HEK293 (cell line): ENCODE measurements around the gene SZRD1.

Source experiments
- HIC1 ChIP-seq: fragments of 450-650 bp; formaldehyde crosslinking; IDR thresholded peaks from 2 replicates; pipeline ENCODE4 v1.5.1; 2016; ENCODE audit warnings: missing biosample characterization, missing genetic modification characterization
- HOXA7 ChIP-seq: sonication (generic); formaldehyde crosslinking; IDR thresholded peaks from 2 replicates; pipeline ENCODE4 v1.8.1; 2022; ENCODE audit warnings: missing genetic modification reagents, borderline replicate concordance
- MZF1 ChIP-seq: fragments of 450-650 bp; formaldehyde crosslinking; IDR thresholded peaks from 2 replicates; pipeline ENCODE4 v1.5.1; 2017; ENCODE audit warnings: missing biosample characterization, missing genetic modification characterization, borderline replicate concordance
- SCRT1 ChIP-seq: fragments of 450-650 bp; formaldehyde crosslinking; IDR thresholded peaks from 2 replicates; pipeline ENCODE4 v1.5.1; 2016; ENCODE audit warnings: missing biosample characterization, missing genetic modification characterization, borderline replicate concordance
- SETDB1 ChIP-seq: IDR thresholded peaks from one replicate; pipeline ENCODE4 v1.6.1; 2017; ENCODE audit warnings: mild to moderate bottlenecking, low read length, moderate library complexity, mixed read lengths; ENCODE audit not compliant: insufficient read length
- ZBTB6 ChIP-seq: fragments of 450-650 bp; formaldehyde crosslinking; IDR thresholded peaks from 2 replicates; pipeline ENCODE4 v1.5.1; 2017; ENCODE audit warnings: missing biosample characterization, missing genetic modification characterization
- ZFP3 ChIP-seq: fragments of 450-650 bp; formaldehyde crosslinking; IDR thresholded peaks from 2 replicates; pipeline ENCODE4 v1.5.1; 2016; ENCODE audit warnings: low read depth, missing biosample characterization, missing genetic modification characterization
- ZNF138 ChIP-seq: fragments of 450-650 bp; formaldehyde crosslinking; IDR thresholded peaks from 2 replicates; pipeline ENCODE4 v1.5.1; 2016; ENCODE audit warnings: missing biosample characterization, missing genetic modification characterization, borderline replicate concordance
- ZNF140 ChIP-seq: fragments of 450-650 bp; formaldehyde crosslinking; IDR thresholded peaks from 2 replicates; pipeline ENCODE4 v1.5.1; 2016; ENCODE audit warnings: missing biosample characterization, missing genetic modification characterization
- ZNF2 ChIP-seq: fragments of 450-650 bp; formaldehyde crosslinking; IDR thresholded peaks from 2 replicates; pipeline ENCODE4 v1.5.1; 2016; ENCODE audit warnings: missing biosample characterization, missing genetic modification characterization
- ZNF23 ChIP-seq: fragments of 450-650 bp; formaldehyde crosslinking; IDR thresholded peaks from 2 replicates; pipeline ENCODE4 v1.5.1; 2016; ENCODE audit warnings: missing biosample characterization, missing genetic modification characterization, borderline replicate concordance
- ZNF280D ChIP-seq: fragments of 450-650 bp; formaldehyde crosslinking; IDR thresholded peaks from 2 replicates; pipeline ENCODE4 v1.5.1; 2016; ENCODE audit warnings: missing biosample characterization, missing genetic modification characterization
- ZNF391 ChIP-seq: fragments of 450-650 bp; formaldehyde crosslinking; IDR thresholded peaks from 2 replicates; pipeline ENCODE4 v1.5.1; 2016; ENCODE audit warnings: low read depth, missing biosample characterization, missing genetic modification characterization, borderline replicate concordance
- ZNF48 ChIP-seq: fragments of 450-650 bp; formaldehyde crosslinking; IDR thresholded peaks from 2 replicates; pipeline ENCODE4 v1.5.1; 2016; ENCODE audit warnings: missing biosample characterization, missing genetic modification characterization
- ZNF529 ChIP-seq: fragments of 450-650 bp; formaldehyde crosslinking; IDR thresholded peaks from 2 replicates; pipeline ENCODE4 v1.5.1; 2017; ENCODE audit warnings: missing genetic modification characterization, missing biosample characterization; ENCODE audit not compliant: insufficient replicate concordance
- ZNF610 ChIP-seq: fragments of 450-650 bp; formaldehyde crosslinking; IDR thresholded peaks from 2 replicates; pipeline ENCODE4 v1.5.1; 2016; ENCODE audit warnings: missing biosample characterization, missing genetic modification characterization, borderline replicate concordance
- ZNF704 ChIP-seq: fragments of 450-650 bp; formaldehyde crosslinking; IDR thresholded peaks from 2 replicates; pipeline ENCODE4 v1.5.1; 2016; ENCODE audit warnings: missing biosample characterization, missing genetic modification characterization
- ZNF747 ChIP-seq: fragments of 450-650 bp; formaldehyde crosslinking; IDR thresholded peaks from 2 replicates; pipeline ENCODE4 v1.5.1; 2016; ENCODE audit warnings: missing biosample characterization, missing genetic modification characterization
- TF ChIP-seq, protein P1 (sequence below): fragments of 450-650 bp; formaldehyde crosslinking; IDR thresholded peaks from 2 replicates; pipeline ENCODE4 v1.5.1; 2016; ENCODE audit warnings: missing biosample characterization, missing genetic modification characterization
- TF ChIP-seq, protein P2 (sequence below): fragments of 450-650 bp; formaldehyde crosslinking; IDR thresholded peaks from 2 replicates; pipeline ENCODE4 v1.5.1; 2016; ENCODE audit warnings: missing biosample characterization, missing genetic modification characterization
- TF ChIP-seq, protein P3 (sequence below): fragments of 450-650 bp; formaldehyde crosslinking; IDR thresholded peaks from 2 replicates; pipeline ENCODE4 v1.5.1; 2016; ENCODE audit warnings: missing biosample characterization, missing genetic modification characterization

The SZRD1 gene

GRCh38 chr1:16367258-16367967 is 371 bp downstream of the SZRD1 start (continued):
- TF ChIP-seq, protein P1, sequence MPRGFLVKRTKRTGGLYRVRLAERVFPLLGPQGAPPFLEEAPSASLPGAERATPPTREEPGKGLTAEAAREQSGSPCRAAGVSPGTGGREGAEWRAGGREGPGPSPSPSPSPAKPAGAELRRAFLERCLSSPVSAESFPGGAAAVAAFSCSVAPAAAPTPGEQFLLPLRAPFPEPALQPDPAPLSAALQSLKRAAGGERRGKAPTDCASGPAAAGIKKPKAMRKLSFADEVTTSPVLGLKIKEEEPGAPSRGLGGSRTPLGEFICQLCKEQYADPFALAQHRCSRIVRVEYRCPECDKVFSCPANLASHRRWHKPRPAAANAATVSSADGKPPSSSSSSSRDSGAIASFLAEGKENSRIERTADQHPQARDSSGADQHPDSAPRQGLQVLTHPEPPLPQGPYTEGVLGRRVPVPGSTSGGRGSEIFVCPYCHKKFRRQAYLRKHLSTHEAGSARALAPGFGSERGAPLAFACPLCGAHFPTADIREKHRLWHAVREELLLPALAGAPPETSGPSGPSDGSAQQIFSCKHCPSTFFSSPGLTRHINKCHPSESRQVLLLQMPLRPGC (tag by site-specific recombination): no peak; the same call in 1 of the 2 replicates
- TF ChIP-seq ZNF23 (no peak), ZBTB6 (no peak), ZNF140 (tag by site-specific recombination) (no peak), ZNF280D (tag by site-specific recombination) (0 out of 2 replicates have a peak, but pooled peaks have one; percentile 28), ZNF138 (tag by site-specific recombination) (no peak), ZNF610 (tag by site-specific recombination) (peak; percentile 70; the same call in 1 of the 2 replicates), SCRT1 (tag by site-specific recombination) (no peak), ZNF2 (tag by site-specific recombination) (peak; percentile 68), ZNF529 (tag by site-specific recombination) (no peak), ZNF48 (no peak), HIC1 (tag by site-specific recombination) (no peak; the same call in 1 of the 2 replicates), ZNF391 (tag by site-specific recombination) (no peak), ZFP3 (no peak), ZNF704 (tag by site-specific recombination) (no peak), MZF1 (no peak; the same call in none of the 2 replicates), SETDB1 (no peak), HOXA7 (CRISPR knock-in tag) (no peak), ZNF747 (tag by site-specific recombination) (no peak)
- TF ChIP-seq, protein P2, sequence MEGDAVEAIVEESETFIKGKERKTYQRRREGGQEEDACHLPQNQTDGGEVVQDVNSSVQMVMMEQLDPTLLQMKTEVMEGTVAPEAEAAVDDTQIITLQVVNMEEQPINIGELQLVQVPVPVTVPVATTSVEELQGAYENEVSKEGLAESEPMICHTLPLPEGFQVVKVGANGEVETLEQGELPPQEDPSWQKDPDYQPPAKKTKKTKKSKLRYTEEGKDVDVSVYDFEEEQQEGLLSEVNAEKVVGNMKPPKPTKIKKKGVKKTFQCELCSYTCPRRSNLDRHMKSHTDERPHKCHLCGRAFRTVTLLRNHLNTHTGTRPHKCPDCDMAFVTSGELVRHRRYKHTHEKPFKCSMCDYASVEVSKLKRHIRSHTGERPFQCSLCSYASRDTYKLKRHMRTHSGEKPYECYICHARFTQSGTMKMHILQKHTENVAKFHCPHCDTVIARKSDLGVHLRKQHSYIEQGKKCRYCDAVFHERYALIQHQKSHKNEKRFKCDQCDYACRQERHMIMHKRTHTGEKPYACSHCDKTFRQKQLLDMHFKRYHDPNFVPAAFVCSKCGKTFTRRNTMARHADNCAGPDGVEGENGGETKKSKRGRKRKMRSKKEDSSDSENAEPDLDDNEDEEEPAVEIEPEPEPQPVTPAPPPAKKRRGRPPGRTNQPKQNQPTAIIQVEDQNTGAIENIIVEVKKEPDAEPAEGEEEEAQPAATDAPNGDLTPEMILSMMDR (tag by site-specific recombination): peak; percentile 73; the same call in 1 of the 2 replicates
- TF ChIP-seq, protein P3, sequence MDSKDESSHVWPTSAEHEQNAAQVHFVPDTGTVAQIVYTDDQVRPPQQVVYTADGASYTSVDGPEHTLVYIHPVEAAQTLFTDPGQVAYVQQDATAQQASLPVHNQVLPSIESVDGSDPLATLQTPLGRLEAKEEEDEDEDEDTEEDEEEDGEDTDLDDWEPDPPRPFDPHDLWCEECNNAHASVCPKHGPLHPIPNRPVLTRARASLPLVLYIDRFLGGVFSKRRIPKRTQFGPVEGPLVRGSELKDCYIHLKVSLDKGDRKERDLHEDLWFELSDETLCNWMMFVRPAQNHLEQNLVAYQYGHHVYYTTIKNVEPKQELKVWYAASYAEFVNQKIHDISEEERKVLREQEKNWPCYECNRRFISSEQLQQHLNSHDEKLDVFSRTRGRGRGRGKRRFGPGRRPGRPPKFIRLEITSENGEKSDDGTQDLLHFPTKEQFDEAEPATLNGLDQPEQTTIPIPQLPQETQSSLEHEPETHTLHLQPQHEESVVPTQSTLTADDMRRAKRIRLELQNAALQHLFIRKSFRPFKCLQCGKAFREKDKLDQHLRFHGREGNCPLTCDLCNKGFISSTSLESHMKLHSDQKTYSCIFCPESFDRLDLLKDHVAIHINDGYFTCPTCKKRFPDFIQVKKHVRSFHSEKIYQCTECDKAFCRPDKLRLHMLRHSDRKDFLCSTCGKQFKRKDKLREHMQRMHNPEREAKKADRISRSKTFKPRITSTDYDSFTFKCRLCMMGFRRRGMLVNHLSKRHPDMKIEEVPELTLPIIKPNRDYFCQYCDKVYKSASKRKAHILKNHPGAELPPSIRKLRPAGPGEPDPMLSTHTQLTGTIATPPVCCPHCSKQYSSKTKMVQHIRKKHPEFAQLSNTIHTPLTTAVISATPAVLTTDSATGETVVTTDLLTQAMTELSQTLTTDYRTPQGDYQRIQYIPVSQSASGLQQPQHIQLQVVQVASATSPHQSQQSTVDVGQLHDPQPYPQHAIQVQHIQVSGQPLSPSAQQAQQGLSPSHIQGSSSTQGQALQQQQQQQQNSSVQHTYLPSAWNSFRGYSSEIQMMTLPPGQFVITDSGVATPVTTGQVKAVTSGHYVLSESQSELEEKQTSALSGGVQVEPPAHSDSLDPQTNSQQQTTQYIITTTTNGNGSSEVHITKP (tag by site-specific recombination): peak; percentile 96
